ENCODE data around the gene MAZ.
A peak's percentile ranks its signal among the peaks of the same experiment; 100 is the strongest.
"Not testable (repeated sequence)": the region's sequence is repeated elsewhere in the genome, so short reads cannot be mapped to it uniquely, and the experiment has no call there.

MAZ gene

DNA sequence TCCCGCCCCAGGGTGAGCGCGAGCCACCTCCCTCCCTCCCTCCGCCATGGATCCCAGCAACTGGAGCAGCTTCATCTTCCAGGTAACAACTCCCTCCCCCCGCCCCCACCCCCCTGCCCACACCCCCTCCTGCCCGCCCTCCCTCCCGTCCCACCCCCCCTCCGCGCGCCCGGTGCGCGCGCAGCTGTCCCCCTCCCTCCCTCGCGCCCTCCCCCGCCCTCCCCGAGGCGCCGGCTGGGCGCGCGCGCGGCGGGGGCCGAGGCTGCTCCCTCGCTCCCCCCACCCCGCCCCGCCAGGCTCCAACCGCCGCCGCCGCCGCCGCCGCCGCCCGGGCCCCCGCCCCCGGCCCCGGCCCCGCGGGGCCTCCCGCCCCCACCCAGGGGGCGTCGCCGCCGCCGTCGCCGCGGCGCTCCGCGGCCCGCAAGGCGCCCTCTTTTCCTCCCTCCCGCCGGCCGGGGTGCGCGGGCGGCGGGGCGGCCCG lies at the start of gene MAZ:
TSS of gene MAZ (plus strand) at position 431 of the 481 bp plus-strand sequence. CDS start 173 bp downstream, outside the sequence.
- DNase-seq: no peak

DNA sequence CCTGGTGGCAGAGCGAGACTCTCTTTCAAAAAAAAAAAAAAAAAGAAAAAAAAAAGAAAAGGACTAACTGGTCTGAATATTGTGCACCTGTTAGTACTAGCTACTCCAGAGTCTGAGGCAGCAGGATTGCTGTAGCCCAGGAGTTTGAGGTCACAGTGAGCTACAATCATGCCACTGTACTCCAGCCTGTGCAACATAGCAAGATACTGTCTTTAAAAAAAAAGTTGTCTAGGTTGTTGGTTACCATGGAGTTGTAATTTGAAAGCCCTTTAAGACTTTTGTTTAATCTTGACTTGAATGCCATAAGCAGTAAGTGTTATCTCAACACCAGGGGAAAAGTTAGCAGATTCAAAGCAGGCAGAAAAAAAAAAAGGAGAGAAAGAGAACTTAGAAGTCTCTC lies 49.7 kb upstream of the MAZ start:
- DNase-seq: peak; percentile 25

DNA sequence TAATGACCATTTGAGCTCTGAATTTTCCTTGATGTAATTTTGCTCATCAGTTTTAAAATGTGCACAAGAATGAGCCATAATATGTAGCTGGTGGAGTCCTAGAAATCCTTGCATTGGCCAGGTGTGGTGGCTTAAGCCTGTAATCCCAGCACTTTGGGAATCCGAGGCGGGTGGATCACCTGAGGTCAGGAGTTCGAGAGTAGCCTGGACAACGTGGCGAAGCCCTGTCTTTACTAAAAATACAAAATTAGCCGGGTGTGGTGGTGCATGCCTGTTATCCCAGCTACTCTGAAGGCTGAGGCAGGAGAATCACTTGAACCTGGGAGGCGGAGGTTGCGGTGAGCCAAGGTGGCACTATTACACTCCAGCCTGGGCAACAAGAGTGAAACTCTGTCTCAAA lies 49.2 kb upstream of the MAZ start:
- DNase-seq: not testable (repeated sequence)

DNA sequence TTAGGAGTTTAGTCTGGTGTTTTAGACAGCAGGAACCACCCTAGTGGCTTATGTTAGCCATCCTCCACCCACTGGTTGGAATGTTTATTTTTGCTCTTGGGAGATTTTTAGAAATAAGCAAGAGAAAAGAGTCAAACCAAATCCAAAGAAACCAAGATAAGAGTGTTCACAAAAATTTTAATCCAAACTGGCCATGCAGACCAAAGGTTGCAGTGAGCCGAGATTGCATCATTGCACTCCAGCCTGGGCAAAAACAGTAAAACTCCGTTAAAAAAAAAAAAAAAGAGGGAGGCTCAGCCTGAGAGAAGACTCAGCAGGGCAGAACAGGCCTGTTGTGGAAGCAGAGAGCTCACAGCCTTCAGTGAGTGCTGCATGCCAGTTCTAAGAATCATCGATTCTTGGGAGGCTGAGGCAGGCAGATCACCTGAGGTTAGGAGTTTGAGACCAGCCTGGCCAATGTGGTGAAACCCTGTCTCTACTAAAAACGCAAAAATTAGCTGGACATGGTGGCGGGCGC lies 48.3 kb upstream of the MAZ start:
- DNase-seq: no peak

DNA sequence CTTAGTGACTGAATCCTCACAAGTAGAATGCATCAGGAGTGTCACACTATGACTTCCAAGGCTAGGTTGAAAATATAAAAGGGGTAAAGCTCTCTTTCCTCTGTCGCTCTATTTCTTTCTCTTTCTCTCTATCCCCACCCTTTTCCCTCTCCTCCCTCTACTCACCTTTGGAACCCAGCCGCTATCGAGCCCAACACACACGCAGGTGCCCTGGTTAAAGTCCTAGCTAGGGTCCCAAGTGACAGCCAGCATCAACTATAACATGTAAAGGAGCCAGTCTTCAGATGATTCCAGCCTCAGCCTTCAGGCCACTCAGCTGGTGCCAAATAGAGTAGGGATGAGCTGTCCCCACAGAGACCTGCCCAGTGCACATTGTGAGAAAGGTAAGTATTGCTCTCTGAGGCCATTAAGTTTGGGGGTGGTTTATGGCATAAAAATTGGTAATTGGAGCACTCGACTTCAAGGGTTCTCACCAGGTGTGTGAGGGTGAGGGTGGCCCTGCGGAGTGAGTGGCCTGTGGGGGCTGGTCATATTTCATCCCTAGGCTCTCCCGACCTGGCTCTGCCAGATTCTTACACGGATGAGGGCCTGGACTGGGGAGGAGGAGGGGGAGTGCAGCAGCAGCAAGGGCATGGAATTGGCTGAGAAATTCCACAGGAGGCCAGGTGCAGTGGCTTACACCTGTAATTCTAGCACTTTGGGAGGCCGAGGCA lies 45.6 kb upstream of the MAZ start:
- no peak for DNase-seq

DNA sequence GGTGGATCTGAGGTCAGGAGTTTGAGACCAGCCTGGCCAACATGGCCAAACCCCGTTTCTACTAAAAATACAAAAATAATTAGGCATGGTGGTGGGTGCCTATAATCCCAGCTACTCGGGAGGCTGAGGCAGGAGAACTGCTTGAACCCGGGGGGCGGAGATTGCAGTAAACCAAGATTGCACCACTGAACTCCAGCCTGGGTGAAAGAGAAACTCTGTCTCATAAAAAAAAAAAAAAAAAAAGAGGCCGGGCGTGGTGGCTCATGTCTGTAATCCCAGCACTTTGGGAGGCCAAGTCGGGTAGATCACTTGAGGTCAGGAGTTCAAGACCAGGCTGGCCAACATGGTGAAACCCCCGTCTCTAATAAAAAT lies 45.1 kb upstream of the MAZ start:
- not testable (repeated sequence) for DNase-seq

DNA sequence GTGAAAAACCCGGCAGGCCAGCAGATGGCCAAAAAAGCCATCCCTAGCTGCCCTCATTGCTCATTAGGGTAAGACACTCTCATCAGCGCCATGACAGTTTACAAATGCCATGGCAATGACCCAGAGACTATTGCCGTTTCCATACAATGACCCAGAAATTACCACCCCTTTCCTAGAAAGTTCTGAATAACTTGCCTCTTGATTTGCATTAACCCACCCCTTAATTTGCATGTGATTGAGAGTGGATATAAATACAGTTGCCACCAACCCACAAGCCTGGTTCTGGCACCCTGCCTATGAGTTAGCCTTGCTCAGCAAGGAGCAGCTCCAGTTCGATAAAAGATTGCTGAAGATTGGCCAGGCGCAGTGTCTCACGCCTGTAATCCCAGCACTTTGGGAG lies 44.4 kb upstream of the MAZ start:
- DNase-seq: no peak

DNA sequence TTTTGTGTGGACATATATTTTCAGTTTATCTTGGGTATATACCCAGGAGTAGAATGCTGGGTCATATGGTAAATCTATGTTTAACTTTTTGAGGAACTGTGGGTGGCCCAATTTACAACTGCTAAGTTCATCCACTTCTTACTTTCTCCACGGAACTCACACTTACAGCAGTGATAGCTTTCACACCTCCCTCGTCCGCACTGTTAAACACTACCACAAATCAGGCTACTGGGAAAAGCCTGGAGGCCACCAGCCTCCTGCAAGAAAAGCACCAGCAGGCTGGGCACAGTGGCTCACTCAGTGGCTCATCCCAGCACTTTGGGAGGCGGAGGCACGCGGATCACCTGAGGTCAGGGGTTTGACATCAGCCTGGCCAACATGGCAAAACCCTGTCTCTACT lies 43.0 kb upstream of the MAZ start:
- no peak for DNase-seq

DNA sequence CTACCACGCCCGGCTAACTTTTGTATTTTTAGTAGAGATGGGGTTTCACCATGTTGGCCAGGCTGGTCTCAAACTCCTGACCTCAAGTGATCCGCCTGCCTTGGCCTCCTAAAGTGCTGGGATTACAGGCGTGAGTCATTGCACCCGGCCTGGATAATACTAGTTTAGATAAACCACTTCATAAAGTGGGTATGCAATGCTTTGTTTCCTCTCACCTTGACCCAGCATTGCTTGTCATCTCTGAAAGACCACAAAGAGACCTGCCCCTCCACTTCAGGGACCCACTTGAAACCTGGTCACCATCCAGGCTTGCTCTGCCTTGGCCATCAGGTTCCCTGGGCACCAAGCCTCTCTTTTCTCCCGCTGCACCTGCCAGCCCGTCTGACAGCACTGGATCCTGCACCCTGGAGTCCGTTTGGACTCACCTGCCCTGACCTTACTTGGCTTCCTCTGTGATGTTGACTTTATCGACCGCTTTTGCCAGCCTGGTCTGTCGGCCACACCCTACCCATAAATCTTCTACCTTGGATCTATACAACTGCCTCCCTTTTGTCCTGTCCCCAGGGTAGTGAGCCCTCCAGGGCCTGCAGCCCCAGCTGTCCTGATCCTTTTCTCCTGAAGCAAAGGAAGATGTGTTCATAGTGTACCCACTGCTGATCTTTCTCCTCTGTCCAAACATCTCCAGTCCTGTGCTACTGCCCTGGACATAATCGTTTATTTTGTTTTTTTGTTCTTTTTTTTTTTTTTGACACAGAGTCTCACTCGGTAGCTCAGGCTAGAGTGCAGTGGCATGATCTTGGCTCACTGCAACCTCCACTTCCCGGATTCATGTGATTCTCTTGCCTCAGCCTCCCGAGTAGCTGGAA lies 40.9 kb upstream of the MAZ start:
- DNase-seq: no peak

DNA sequence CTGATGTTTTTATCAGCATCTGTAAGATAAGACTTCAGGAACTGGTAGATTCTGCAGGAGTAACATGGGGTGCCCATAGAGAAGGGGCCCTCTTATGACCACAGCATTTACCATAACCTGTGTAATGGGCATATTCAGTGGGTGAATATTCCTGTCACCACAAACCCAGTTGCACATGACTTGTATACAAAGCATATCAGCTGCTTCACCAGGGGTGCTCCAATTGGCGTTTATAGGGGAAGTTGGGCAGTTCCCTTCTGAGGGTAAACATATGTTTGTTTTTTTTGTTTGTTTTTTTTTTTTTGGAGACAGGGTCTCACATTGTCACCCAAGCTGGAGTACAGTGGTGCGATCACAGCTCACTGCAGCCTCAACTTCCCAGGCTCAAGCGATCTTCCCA lies 39.8 kb upstream of the MAZ start:
- no peak for DNase-seq

DNA sequence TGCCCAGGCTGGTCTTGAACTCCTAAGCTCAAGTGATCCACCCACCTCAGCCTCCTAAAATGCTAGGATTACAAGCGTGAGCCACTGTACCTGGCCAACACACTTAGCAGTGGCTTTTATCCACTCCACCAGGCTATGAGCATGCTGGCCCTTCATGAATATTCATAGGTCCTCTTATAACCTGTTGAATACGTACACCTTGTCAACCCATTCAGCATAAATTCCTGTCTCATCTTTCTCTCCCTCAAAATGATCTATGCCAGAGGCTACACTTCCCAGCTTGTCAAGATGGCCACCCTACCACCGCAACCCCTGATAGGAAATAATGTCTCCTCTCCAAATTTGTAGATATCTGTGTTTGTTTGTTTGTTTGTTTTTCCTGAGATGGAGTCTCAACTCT lies 39.3 kb upstream of the MAZ start:
- DNase-seq: no peak

DNA sequence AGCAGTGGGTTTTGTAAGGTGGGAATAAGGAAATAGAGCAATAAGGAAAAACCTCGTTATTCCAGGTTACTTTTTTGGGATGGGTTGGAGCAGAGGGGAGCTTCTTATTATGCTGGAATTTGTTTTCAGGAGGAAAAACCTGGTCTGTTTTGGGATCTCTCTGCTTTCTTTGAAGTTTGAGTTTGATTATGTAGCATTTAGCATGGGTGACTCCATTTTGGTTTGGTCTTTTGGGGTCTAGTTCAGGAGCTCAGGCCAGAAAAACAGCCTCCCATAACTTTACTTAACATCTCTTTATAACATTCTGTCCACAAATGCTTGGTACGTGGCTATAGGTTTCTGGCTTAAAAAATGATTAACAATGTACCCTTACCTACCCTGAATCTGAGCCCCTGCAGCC lies 36.8 kb upstream of the MAZ start:
- DNase-seq: no peak

DNA sequence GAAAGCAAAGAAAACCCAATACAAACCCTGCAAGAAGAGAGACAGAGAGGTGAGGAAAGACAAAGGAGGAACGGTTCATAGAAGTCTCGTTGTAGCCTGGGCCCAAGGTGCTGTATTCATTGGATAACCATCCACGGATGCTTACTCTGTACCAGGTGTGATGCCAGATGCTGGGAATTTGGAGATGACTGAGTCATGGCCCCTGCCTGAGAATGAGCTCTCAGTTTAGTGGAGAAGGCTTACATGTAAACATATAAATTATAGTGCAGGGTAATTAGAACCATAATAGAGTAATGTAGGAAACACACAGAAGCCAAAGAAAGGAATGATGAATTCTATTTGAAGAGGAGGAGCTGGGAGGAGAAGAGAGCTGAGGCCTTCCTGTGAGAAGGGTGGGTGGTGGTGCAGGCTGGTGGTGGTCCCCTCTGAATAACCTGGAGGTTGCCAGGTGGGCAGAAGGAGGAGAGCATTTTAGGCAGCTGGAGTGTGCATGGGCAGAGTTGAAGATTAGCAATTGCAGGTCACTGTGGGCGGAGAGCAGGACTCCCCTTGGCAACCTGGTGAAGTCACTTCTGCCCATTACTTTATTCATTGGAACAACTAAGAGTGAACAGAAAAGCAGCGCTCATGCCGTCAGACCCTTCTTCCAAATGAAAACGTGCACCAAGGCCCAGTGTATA lies 35.9 kb upstream of the MAZ start:
- no peak for DNase-seq

DNA sequence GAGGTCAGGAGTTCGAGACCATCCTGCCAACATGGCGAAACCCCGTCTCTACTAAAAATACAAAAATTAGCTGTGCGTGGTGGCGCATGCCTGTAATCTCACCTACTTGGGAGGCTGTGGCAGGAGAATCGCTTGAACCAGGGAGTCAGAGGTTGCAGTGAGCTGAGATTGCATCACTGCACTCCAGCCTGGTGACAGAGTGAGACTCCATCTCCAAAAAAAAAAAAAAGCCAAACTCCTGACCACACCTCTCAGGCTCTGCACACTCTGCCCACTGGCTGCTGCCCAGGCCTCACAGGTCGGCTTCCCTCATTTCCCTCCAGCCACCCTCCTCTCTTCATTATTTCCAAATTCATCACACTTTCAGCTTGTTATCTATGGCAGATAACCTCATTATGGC lies 34.0 kb upstream of the MAZ start:
- DNase-seq: not testable (repeated sequence)

DNA sequence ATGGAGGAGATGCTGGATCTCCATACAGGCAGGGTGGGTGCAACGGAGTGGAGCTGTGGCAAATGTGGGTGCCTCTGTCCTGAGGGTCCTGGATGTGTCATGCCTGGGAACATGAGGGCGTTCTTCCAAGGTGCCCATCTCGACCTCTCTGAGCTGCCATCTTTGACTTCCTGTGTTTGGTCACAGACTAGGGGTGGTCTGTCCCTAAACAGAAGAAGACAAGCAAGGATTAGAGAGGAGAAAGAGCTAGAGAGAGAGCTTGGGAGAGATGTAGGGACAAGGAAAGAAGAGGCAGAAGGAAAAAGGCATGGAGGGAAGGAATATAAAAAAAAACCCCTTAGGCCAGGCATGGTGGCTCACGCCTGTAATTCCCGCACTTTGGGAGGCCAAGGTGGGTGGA lies 31.6 kb upstream of the MAZ start:
- DNase-seq: no peak

DNA sequence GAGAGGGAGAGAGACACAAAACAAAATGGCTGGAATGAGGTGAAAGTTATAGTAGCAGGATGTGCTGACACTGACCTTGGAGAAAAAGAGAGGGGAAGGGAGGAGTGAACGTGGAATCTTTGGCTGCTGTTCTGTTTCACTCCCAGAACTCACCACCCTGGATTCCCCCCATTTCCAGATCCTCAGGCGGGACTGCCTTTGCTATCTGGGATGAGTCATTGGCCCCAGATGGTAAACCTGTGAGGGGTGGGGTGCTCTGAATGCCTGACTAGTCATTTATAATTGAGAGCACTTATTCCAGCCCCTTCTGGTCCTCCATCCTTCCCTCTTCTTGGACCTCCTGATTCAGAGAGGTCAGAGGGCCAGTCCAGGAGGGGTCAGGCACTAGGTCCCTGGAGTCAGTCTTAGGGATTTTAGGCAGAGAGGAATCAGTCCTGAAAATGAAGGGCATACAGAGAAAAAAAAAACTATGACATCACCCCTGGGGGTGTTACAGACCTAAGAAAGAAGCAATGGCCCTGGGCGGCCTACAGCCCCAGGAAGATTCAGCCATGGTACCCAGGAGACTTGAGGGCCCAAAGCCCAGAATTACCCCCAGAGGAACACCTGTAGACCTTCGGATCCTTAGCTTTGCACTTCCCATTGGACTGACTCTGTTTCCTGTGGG lies 30.5 kb upstream of the MAZ start:
- DNase-seq: no peak

DNA sequence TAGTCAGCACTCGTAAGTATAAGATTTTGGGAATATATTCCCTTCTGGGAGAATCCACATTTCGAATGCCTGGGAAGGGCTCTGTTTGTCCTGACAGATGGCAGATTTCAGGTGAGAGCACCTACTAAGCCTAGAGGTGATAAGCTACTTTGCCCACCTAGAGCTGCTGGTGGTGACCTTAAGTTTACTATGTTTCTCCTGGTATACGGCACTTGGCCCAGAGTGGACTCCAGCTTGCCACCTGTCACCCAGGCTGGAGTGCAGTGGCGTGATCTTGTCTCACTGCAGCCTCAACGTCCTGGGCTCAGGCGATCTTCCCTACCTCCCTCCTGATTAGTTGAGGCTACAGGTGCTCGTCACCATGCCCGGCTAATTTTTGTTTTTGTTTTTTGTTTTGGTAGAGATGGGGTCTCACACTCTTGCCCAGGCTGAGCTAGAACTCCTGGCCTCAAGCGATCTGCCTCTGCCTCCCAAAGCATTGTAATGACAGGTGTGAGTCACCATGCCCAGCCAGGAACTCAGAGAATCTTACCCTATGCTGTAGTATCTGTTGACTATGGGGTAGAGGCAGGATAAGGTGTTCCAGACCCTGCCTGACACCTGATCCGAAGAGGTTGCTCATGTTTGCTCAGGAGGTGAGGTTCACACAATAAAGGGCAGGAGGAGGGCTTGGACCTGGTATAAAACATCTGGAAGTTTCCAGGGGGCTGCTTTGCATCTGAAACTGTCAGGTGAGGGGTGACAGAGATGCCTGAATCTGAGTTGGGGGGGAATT lies 28.6 kb upstream of the MAZ start, which contains the start of gene ZG16:
TSS of gene ZG16 (plus strand) at position 681 of the 775 bp plus-strand sequence. CDS start 1,011 bp downstream, outside the sequence.
- DNase-seq: no peak

DNA sequence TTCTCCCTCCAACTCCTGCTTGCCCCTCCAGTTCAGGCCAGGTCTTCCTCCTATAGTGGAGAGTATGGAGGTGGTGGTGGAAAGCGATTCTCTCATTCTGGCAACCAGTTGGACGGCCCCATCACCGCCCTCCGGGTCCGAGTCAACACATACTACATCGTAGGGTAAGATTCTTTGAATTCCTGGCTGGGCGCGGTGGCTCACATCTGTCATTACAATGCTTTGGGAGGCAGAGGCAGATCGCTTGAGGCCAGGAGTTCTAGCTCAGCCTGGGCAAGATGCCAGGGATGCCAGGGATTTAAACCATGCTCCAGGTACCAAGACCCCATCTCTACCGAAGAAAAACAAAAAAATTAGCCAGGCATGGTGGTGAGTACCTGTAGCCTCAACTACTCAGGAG lies 26.9 kb upstream of the MAZ start:
- no peak for DNase-seq

DNA sequence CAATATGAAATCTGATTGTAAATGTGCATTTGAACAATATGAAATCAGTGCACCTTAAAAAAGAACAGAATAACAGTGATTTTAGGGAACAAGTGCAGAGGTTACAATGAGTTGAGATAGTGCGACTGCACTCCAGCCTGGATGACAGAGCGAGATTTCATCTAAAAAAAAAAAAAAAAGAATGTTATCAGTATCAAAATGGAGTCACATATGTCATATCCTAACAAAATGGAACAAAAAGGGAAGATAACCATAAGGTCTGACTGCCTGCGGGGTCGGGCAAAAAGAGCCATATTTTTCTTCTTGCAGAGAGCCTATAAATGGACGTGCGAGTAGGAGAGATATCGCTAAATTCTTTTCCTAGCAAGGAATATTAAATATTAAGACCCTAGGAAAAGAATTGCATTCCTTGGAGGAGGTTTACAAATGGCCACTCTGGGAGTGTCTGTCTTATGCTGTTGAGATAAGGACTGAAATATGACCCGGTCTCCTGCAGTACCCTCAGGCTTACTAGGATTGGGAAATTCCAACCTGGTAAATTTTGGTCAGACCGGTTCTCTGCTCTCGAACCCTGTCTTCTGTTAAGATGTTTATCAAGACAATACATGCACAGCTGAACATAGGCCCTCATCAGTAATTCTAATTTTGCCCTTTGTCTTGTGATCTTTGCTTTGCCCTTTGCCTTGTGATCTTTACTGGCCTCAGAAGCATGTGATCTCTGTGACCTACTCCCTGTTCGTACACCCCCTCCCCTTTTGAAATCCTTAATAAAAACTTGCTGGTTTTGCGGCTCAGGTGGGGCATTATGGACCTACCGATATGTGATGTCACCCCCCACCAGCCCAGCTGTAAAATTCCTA lies 23.0 kb upstream of the MAZ start:
- DNase-seq: not testable (repeated sequence)

DNA sequence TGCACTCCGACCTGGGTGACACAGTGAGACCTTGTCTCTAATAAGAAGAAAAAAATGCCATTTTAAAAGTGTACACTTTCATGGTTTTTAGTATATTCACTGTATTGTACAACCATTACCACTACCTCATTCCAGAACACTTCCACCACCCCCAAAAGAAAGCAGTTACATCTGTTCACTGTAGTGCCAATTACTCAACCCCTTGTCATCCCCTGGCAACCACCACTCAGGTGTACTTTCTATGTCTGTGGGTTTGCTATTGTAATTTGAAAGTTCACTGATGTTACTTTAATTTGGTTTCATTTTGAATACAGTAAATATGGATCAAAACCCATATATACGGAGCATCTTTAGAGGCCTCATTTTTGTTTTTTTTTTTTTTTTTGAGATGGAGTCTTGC lies 22.2 kb upstream of the MAZ start:
- DNase-seq: no peak
